Vagina (tissue), 2 donors: ENCODE data around the gene PROZ.

Source experiments
- POLR2A ChIP-seq, 2 donors: fragments of 450-650 bp; IDR thresholded peaks; one replicate each; pipeline ENCODE4 v1.6.1; 2017; ENCODE audit warnings: antibody characterized with exemption in 2 of 2, mild to moderate bottlenecking in 2 of 2, moderate library complexity in 2 of 2
- POLR2AphosphoS5 ChIP-seq, 2 donors: sonication (generic); formaldehyde crosslinking; IDR thresholded peaks; one replicate each; pipeline ENCODE4 v1.9.0; 2017; ENCODE audit warnings: antibody characterized with exemption in 2 of 2, mild to moderate bottlenecking in 2 of 2, low read depth in 1 of 2; ENCODE audit not compliant: insufficient read depth in 1 of 2
- TF ChIP-seq, protein P1 (sequence below), 3 experiments: fragments of 450-650 bp in 2 of 3; fragments of 200-600 bp in 1 of 3; sonication (generic) in 1 of 3; IDR thresholded peaks; one replicate each; pipeline ENCODE4 v1.5.1; 2017 to 2019; ENCODE audit warnings: antibody characterized with exemption in 3 of 3, mild to moderate bottlenecking in 2 of 3, moderate library complexity in 2 of 3

DNA sequence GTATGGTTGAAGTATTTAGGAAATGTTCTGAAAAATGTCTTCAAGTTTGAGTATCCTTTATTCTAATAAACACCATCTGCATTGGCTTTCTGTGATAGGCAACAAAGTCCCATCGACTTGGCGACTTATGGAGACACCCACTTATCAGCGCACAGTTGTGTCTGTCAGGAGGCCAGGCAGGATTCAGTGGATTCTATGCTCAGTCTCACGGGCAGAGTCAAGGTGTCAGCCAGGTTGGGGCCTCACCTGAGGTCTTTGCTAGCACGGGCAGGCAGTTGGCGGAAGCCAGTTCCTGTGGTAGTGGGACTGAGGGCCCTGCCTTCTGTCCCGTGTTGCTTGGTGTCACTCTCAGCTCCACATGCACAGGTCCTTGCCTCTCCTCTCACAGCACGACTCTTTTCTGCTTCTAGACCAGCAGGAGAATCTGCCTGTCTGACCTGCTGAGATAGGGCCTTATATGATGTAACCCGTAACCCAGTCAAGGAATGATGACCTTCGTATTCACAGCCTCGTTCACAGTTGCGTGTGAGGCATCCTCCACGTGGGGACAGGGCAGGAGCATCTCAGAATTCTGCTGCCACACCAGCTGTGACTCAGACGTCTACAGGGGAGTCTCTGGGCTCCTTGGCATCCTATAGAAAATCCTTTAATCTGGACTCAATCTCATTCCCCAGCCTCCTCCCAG, 61.0 kb downstream of the PROZ start:
- TF ChIP-seq POLR2AphosphoS5 (IDR thresholded peaks at IDR 0.05; ENCODE audit: insufficient read depth in 1 of 2, low read depth in 1 of 2) (no peak), POLR2A (IDR thresholded peaks at IDR 0.05) (no peak)
- TF ChIP-seq, protein P1, sequence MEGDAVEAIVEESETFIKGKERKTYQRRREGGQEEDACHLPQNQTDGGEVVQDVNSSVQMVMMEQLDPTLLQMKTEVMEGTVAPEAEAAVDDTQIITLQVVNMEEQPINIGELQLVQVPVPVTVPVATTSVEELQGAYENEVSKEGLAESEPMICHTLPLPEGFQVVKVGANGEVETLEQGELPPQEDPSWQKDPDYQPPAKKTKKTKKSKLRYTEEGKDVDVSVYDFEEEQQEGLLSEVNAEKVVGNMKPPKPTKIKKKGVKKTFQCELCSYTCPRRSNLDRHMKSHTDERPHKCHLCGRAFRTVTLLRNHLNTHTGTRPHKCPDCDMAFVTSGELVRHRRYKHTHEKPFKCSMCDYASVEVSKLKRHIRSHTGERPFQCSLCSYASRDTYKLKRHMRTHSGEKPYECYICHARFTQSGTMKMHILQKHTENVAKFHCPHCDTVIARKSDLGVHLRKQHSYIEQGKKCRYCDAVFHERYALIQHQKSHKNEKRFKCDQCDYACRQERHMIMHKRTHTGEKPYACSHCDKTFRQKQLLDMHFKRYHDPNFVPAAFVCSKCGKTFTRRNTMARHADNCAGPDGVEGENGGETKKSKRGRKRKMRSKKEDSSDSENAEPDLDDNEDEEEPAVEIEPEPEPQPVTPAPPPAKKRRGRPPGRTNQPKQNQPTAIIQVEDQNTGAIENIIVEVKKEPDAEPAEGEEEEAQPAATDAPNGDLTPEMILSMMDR (IDR thresholded peaks at IDR 0.05) = no peak
